SK-N-SH (cell line): ENCODE measurements around the gene LRRC40. TPM values are rescaled to one million over a fixed set of nuclear protein-coding genes. Genes with fewer than 3 reads are reported as not detected.
"Not testable (repeated sequence)": the region's sequence is repeated elsewhere in the genome, so short reads cannot be mapped to it uniquely, and the experiment has no call there.

ENCODE experiments used
- CTCF ChIA-PET: fragments of 300-600, 350-600 bp; formaldehyde crosslinking; extraction: SDS; loops from one replicate; lab custom pipeline; 2021; lab: Yijun Ruan, JAX
- POLR2A ChIA-PET: fragments of 350-600 bp; sonication (Branson Sonifier 250); formaldehyde crosslinking; extraction: SDS; loops from one replicate; lab custom pipeline; 2020; ENCODE audit warnings: antibody characterized with exemption, inconsistent platforms; lab: Yijun Ruan, JAX
- DNase-seq: peaks from one replicate; pipeline ENCODE4 v3.0.0; 2012
- H2AFZ ChIP-seq: fragments of 200-600 bp; sonication (generic); 2 replicates; pipeline ENCODE4 v1.8.1; 2016; ENCODE audit warnings: antibody characterized with exemption, mild to moderate bottlenecking, low read depth
- H3F3A ChIP-seq: fragments of 200-600 bp; sonication (generic); replicated peaks from 2 replicates; pipeline ENCODE3; 2016; ENCODE audit warnings: antibody characterized with exemption, mild to moderate bottlenecking; ENCODE audit not compliant: insufficient read depth
- H3K27ac ChIP-seq, 2 experiments: fragments of 200-500 bp in 1 of 2; fragments of 200-600 bp in 1 of 2; sonication (Bioruptor generic) in 1 of 2; sonication (generic), shearing (Covaris generic) in 1 of 2; 2 replicates each; pipeline versions ENCODE4 v1.5.1 to v1.6.1; 2014 to 2016; ENCODE audit warnings: low read depth in 2 of 2, inconsistent platforms in 1 of 2, low read length in 1 of 2, mild to moderate bottlenecking in 1 of 2, mixed read lengths in 1 of 2
- H3K27me3 ChIP-seq: fragments of 200-600 bp; sonication (generic), shearing (Covaris generic); 2 replicates; pipeline ENCODE4 v1.6.1; 2016; ENCODE audit warnings: mixed run types; ENCODE audit not compliant: insufficient read depth
- H3K36me3 ChIP-seq, 2 experiments: fragments of 200-500 bp in 1 of 2; fragments of 200-600 bp in 1 of 2; sonication (Bioruptor generic) in 1 of 2; sonication (generic) in 1 of 2; replicated peaks in 1 of 2; 2 replicates each; pipeline versions ENCODE3 to v1.5.1; 2014 to 2016; ENCODE audit warnings: low read length in 1 of 2, mild to moderate bottlenecking in 1 of 2; ENCODE audit not compliant: insufficient read depth in 2 of 2, control insufficient read depth in 1 of 2
- H3K4me1 ChIP-seq, 2 experiments: fragments of 200-500 bp in 1 of 2; fragments of 200-600 bp in 1 of 2; sonication (Bioruptor generic) in 1 of 2; sonication (generic), shearing (Covaris generic) in 1 of 2; 2 replicates each; pipeline versions ENCODE4 v1.5.1 to v1.6.1; 2014 to 2016; ENCODE audit warnings: low read depth in 1 of 2, low read length in 1 of 2, mixed run types in 1 of 2; ENCODE audit not compliant: insufficient read depth in 2 of 2, control insufficient read depth in 1 of 2
- H3K4me2 ChIP-seq: fragments of 200-600 bp; sonication (generic), shearing (Covaris generic); 2 replicates; pipeline ENCODE4 v1.6.1; 2017; ENCODE audit warnings: mixed run types
- H3K4me3 ChIP-seq, 2 experiments: fragments of 200-500 bp in 1 of 2; fragments of 200-600 bp in 1 of 2; sonication (Bioruptor generic) in 1 of 2; sonication (generic), shearing (Covaris generic) in 1 of 2; 2 replicates each; pipeline versions ENCODE4 v1.5.1 to v1.8.1; 2014 to 2016; ENCODE audit warnings: low read depth in 2 of 2, inconsistent platforms in 1 of 2, low read length in 1 of 2, mild to moderate bottlenecking in 1 of 2, mixed read lengths in 1 of 2, moderate library complexity in 1 of 2
- H3K79me2 ChIP-seq: fragments of 200-600 bp; sonication (generic); 2 replicates; pipeline ENCODE4 v1.8.1; 2017; ENCODE audit warnings: mild to moderate bottlenecking; ENCODE audit not compliant: insufficient read depth
- H3K9ac ChIP-seq: fragments of 200-600 bp; sonication (generic); 2 replicates; pipeline ENCODE4 v1.6.1; 2017; ENCODE audit warnings: mixed run types
- H3K9me2 ChIP-seq: fragments of 200-600 bp; sonication (generic); 2 replicates; pipeline ENCODE4 v1.6.1; 2017; ENCODE audit warnings: mixed run types
- H3K9me3 ChIP-seq: fragments of 200-600 bp; sonication (generic); 2 replicates; pipeline ENCODE4 v1.6.1; 2017; ENCODE audit warnings: mixed run types, mild to moderate bottlenecking, moderate library complexity
- H4K20me1 ChIP-seq: fragments of 200-600 bp; sonication (generic); 2 replicates; pipeline ENCODE4 v1.6.1; 2017; ENCODE audit warnings: mild to moderate bottlenecking, mixed run types; ENCODE audit not compliant: insufficient read depth
- FOSL2 ChIP-seq: IDR thresholded peaks from 2 replicates; pipeline ENCODE4 v1.4.0; 2012; ENCODE audit warnings: low read depth, mild to moderate bottlenecking, moderate library complexity, borderline replicate concordance
- FOXJ3 ChIP-seq: sonication (generic); formaldehyde crosslinking; IDR thresholded peaks from 2 replicates; pipeline ENCODE4 v1.5.1; 2020; ENCODE audit warnings: mild to moderate bottlenecking, missing genetic modification reagents
- GATA2 ChIP-seq: sonication (generic); formaldehyde crosslinking; IDR thresholded peaks from 2 replicates; pipeline ENCODE4 v1.5.0; 2020; ENCODE audit warnings: mild to moderate bottlenecking, missing genetic modification reagents
- JUND ChIP-seq: IDR thresholded peaks from 2 replicates; pipeline ENCODE4 v1.4.0; 2012
- MAX ChIP-seq: IDR thresholded peaks from 2 replicates; pipeline ENCODE4 v1.4.0; 2012; ENCODE audit warnings: low read depth
- PBX3 ChIP-seq: IDR thresholded peaks from 2 replicates; pipeline ENCODE4; 2012
- TCF12 ChIP-seq: IDR thresholded peaks from 2 replicates; pipeline ENCODE4 v1.4.0; 2012
- USF1 ChIP-seq: IDR thresholded peaks from 2 replicates; pipeline ENCODE4 v1.4.0; 2012; ENCODE audit warnings: low read depth, borderline replicate concordance
- USF2 ChIP-seq: fragments of 150-350 bp; IDR thresholded peaks from 2 replicates; pipeline ENCODE4 v1.6.1; 2017; ENCODE audit warnings: antibody characterized with exemption, low read length, low read depth, borderline replicate concordance
- WGBS: methylation state at CpG from one replicate; pipeline ENCODE4 v1.1.6; 2017; ENCODE audit warnings: low lambda C conversion rate; 5-methylcytosine and 5-hydroxymethylcytosine counted together
- polyA plus RNA-seq, 3 experiments: library from polyadenylated mRNA; depleted of rRNA; stranded (reverse); fragments of >200 nt; gene quantifications; 2 replicates each; pipeline ENCODE4 v1.2.3, GENCODE V29; 2012

Gene LRRC40
- polyA plus RNA-seq, 1 of the 3 experiments (the other 2 are of a cell fraction): 5.6 TPM

- Histone ChIP-seq H3K4me2 (peak overlapping the region; percentile 85; the same call in 1 of the 2 replicates), H3K27me3 (no peaks in the 10 kb centered on the region), H3K4me1 (peaks cover 4 to 5% of the 10 kb centered on the region in 2 experiments; a peak in 3 of 4 replicates), H3K9me2 (no peaks in the 10 kb centered on the region), H3K36me3 (peaks cover 0 to 24% of the 10 kb centered on the region in 2 experiments), H3K9ac (no peak overlapping the region), H4K20me1 (peaks cover 10% of the 10 kb centered on the region; the same call in 1 of the 2 replicates), H2AFZ (no peak overlapping the region), H3K4me3 (no peak overlapping the region), H3K27ac (no peak overlapping the region), H3F3A (peaks cover 15% of the 10 kb centered on the region), H3K79me2 (peaks cover 100% of the 10 kb centered on the region), H3K9me3 (no peaks in the 10 kb centered on the region)
- TF ChIP-seq PBX3 (no peak), TCF12 (no peak), USF2 (no peak), FOXJ3 (CRISPR knock-in tag) (no peak), FOSL2 (no peak), USF1 (no peak), JUND (no peak)
- WGBS: 96% methylated on average over 7 of the region's 7 CpGs
- ChIA-PET POLR2A (interaction anchor here (1.3 kb wide), 1 partner anchor 13 kb away, joined by 9 read pairs; the partner anchor contains the start of gene SRSF11), CTCF (no interaction called here)
- DNase-seq: no peak
Measured at GRCh38 chr1:70208292-70208691, 2.9 kb upstream of the LRRC40 start.

GRCh38 chr1:70207492-70207891 lies 2.1 kb upstream of the LRRC40 start:
- no peak overlapping the region for H2AFZ ChIP-seq
- CTCF ChIA-PET: no interaction called here
- no peak overlapping the region for H3K9ac ChIP-seq
- peaks cover 0 to 16% of the 10 kb centered on the region in 2 experiments for H3K36me3 ChIP-seq
- H3F3A ChIP-seq: peaks cover 15% of the 10 kb centered on the region
- POLR2A ChIA-PET: no interaction called here
- no peak overlapping the region for H3K27ac ChIP-seq
- DNase-seq: no peak
- H3K79me2 ChIP-seq: peaks cover 100% of the 10 kb centered on the region
- H4K20me1 ChIP-seq: peaks cover 10% of the 10 kb centered on the region; the same call in 1 of the 2 replicates
- 75% methylated on average over 4 of the region's 4 CpGs for WGBS
- peak overlapping the region; percentile 85 for H3K4me2 ChIP-seq
- TF ChIP-seq MAX (no peak), GATA2 (CRISPR knock-in tag) (no peak)
- no peaks in the 10 kb centered on the region for H3K9me3 ChIP-seq
- no peaks in the 10 kb centered on the region for H3K9me2 ChIP-seq
- peaks cover 4 to 5% of the 10 kb centered on the region in 2 experiments; a peak in 3 of 4 replicates for H3K4me1 ChIP-seq
- H3K27me3 ChIP-seq: no peaks in the 10 kb centered on the region
- no peak overlapping the region; a peak in 1 of 4 replicates for H3K4me3 ChIP-seq

- not testable (repeated sequence) for H3K4me1 ChIP-seq, H3K27me3 ChIP-seq, H4K20me1 ChIP-seq, H3K9me2 ChIP-seq, DNase-seq, H2AFZ ChIP-seq, H3K9me3 ChIP-seq
- H3F3A ChIP-seq: peaks cover 15% of the 10 kb centered on the region
- H3K36me3 ChIP-seq: peaks cover 0 to 13% of the 10 kb centered on the region in 2 experiments
- ChIA-PET CTCF (interaction anchor here (1.0 to 1.1 kb wide), 2 partner anchors 20 to 294 kb away, joined by 3 read pairs; no protein-coding TSS in a partner anchor), POLR2A (interaction anchor here (0.6 to 2.4 kb wide), 3 partner anchors 14 to 873 kb away, joined by 3 to 16 read pairs (median 3); partner anchors contain the start of genes CTH, SRSF11 and ZRANB2)
- H3K9ac ChIP-seq: peak overlapping the region; percentile 96
- peak overlapping the region in 1 of 2 experiments; percentile 93; a peak in 1 of 4 replicates for H3K27ac ChIP-seq
- 75% methylated on average over 17 of the region's 17 CpGs for WGBS
- peak overlapping the region; percentile 74 to 91; a peak in 3 of 4 replicates for H3K4me3 ChIP-seq
- peaks cover 100% of the 10 kb centered on the region for H3K79me2 ChIP-seq
- peak overlapping the region; percentile 85 for H3K4me2 ChIP-seq
Measured at GRCh38 chr1:70206833-70207232, 1.5 kb upstream of the LRRC40 start.
